A549 (cell line): ENCODE data around the gene ORC4. TPM values are rescaled to one million over a fixed set of nuclear protein-coding genes. Genes with fewer than 3 reads are reported as not detected.
"Not testable (repeated sequence)": the region's sequence is repeated elsewhere in the genome, so short reads cannot be mapped to it uniquely, and the experiment has no call there.

ENCODE experiments used
- ATAC-seq, 2 experiments: fragments of 200-7000 bp in 1 of 2; fragments of >200 bp in 1 of 2; cut with Nextera tagmentation in 1 of 2; cut with Tn5 transposase in 1 of 2; 3 replicates each; pipeline versions ENCODE4 v1.8.0 to v1.9.1; 2018 to 2020; ENCODE audit warnings: mild to moderate bottlenecking in 1 of 2, moderate library complexity in 1 of 2
- CTCF ChIA-PET: fragments of 300-600 bp; sonication (Branson Sonifier 250); formaldehyde crosslinking; extraction: SDS; loops from one replicate; lab custom pipeline; 2021; ENCODE audit warnings: antibody characterized with exemption, inconsistent platforms; lab: Yijun Ruan, JAX
- POLR2A ChIA-PET: fragments of 350-600 bp; formaldehyde crosslinking; extraction: SDS; loops from one replicate; lab custom pipeline; 2021; ENCODE audit warnings: antibody characterized with exemption, inconsistent platforms; lab: Yijun Ruan, JAX
- DNase-seq, 2 experiments: peaks; one replicate each; pipeline versions ENCODE4 v3.0.0 to v3.0.0-alpha.2; 2011 to 2016; ENCODE audit warnings: low read depth in 1 of 2, low spot score in 1 of 2
- FAIRE-seq: peaks from 2 replicates; lab custom pipeline; 2011; peaks lifted over from hg19 to GRCh38; lab: Jason Lieb, UNC
- H3K27ac ChIP-seq, 2 experiments: fragments of >200 bp; sonication (Bioruptor Twin); formaldehyde crosslinking; 3 replicates each; pipeline ENCODE4 v1.5.1; 2016 to 2017
- H3K4me1 ChIP-seq: fragments of >200 bp; sonication (Bioruptor Twin); formaldehyde crosslinking; 3 replicates; pipeline ENCODE4 v1.6.1; 2016
- H3K4me2 ChIP-seq: fragments of >200 bp; sonication (Bioruptor Twin); formaldehyde crosslinking; 3 replicates; pipeline ENCODE4 v1.6.1; 2016
- H3K4me3 ChIP-seq: fragments of >200 bp; sonication (Bioruptor Twin); formaldehyde crosslinking; 3 replicates; pipeline ENCODE4 v1.5.1; 2016
- H3K9me3 ChIP-seq: fragments of >200 bp; sonication (Bioruptor Twin); formaldehyde crosslinking; 3 replicates; pipeline ENCODE4 v1.6.1; 2016
- ATOH8 ChIP-seq: fragments of 250-450 bp; sonication (Bioruptor Pico); IDR thresholded peaks from 2 replicates; pipeline ENCODE4 v1.5.0; 2020; ENCODE audit warnings: low read depth, mild to moderate bottlenecking, moderate library complexity
- CBX8 ChIP-seq: fragments of 200-600 bp; sonication (generic); IDR thresholded peaks from 2 replicates; pipeline ENCODE4 v1.6.1; 2016
- CHD4 ChIP-seq: fragments of 200-600 bp; sonication (generic); IDR thresholded peaks from 2 replicates; pipeline ENCODE4 v1.6.1; 2016; ENCODE audit warnings: antibody characterized with exemption, mild to moderate bottlenecking, borderline replicate concordance
- EHMT2 ChIP-seq: fragments of 200-600 bp; sonication (generic); IDR thresholded peaks from 2 replicates; pipeline ENCODE4 v1.6.1; 2016; ENCODE audit warnings: antibody characterized with exemption, low read depth, mild to moderate bottlenecking, moderate library complexity
- FOSL2 ChIP-seq, 2 experiments: fragments of 450-650 bp in 1 of 2; fragments of >200 bp in 1 of 2; sonication (Bioruptor Twin) in 1 of 2; formaldehyde crosslinking; IDR thresholded peaks; 2 replicates each; pipeline versions ENCODE4 v1.5.0 to v1.6.1; 2016 to 2020; ENCODE audit warnings: mild to moderate bottlenecking in 1 of 2, moderate library complexity in 1 of 2
- HES2 ChIP-seq: fragments of >200 bp; sonication (Bioruptor Twin); formaldehyde crosslinking; IDR thresholded peaks from 2 replicates; pipeline ENCODE4 v1.6.1; 2016
- JUN ChIP-seq, 2 experiments: fragments of >200 bp; sonication (Bioruptor Twin); formaldehyde crosslinking; IDR thresholded peaks; 2 replicates in 1 of 2; 3 replicates in 1 of 2; pipeline ENCODE4 v1.6.1; 2016 to 2017
- MAFK ChIP-seq: fragments of 450-650 bp; IDR thresholded peaks from 2 replicates; pipeline ENCODE4 v1.6.1; 2014; ENCODE audit not compliant: partially characterized antibody
- PBX3 ChIP-seq: IDR thresholded peaks from 2 replicates; pipeline ENCODE4 v1.6.1; 2012
- POLR2A ChIP-seq: IDR thresholded peaks from 2 replicates; pipeline ENCODE4 v1.6.1; 2012; ENCODE audit warnings: mild to moderate bottlenecking, low read length
- POLR2AphosphoS2 ChIP-seq: conservative IDR thresholded peaks from 2 replicates; pipeline ENCODE4 v1.6.1; 2012; ENCODE audit warnings: low read length, improper control_type of control experiment, inconsistent platforms
- REST ChIP-seq: fragments of 200-600 bp; sonication (generic); IDR thresholded peaks from 2 replicates; pipeline ENCODE4 v1.6.1; 2016; ENCODE audit warnings: antibody characterized with exemption, mild to moderate bottlenecking, moderate library complexity
- RFX5 ChIP-seq: fragments of 450-650 bp; IDR thresholded peaks from 2 replicates; pipeline ENCODE4 v1.7.1; 2014; ENCODE audit warnings: antibody characterized with exemption, mild to moderate bottlenecking, moderate library complexity
- SREBF2 ChIP-seq: fragments of 450-650 bp; IDR thresholded peaks from 2 replicates; pipeline ENCODE4 v1.6.1; 2014; ENCODE audit warnings: mild to moderate bottlenecking, moderate library complexity
- USF2 ChIP-seq: fragments of 450-650 bp; IDR thresholded peaks from 2 replicates; pipeline ENCODE4 v1.6.1; 2014; ENCODE audit warnings: antibody characterized with exemption
- ZC3H11A ChIP-seq: fragments of 450-650 bp; IDR thresholded peaks from 2 replicates; pipeline ENCODE4 v1.6.1; 2014; ENCODE audit warnings: antibody characterized with exemption, mild to moderate bottlenecking
- ZFP36 ChIP-seq: fragments of 450-650 bp; IDR thresholded peaks from 2 replicates; pipeline ENCODE4 v1.6.1; 2014; ENCODE audit warnings: borderline replicate concordance; ENCODE audit not compliant: partially characterized antibody
- WGBS: methylation state at CpG from one replicate; pipeline ENCODE4 v1.1.6; 2017; ENCODE audit errors: missing lambda C conversion rate; 5-methylcytosine and 5-hydroxymethylcytosine counted together
- polyA plus RNA-seq, 4 experiments: library from polyadenylated mRNA; depleted of rRNA in 3 of 4; stranded (reverse); fragments of >200 nt; fragmentation: RNase III in 1 of 4; extraction: RNeasy Plus Mini Kit Qiagen cat#74134 plus additional on column Dnase treatment in 1 of 4; gene quantifications; 2 replicates in 3 of 4; 3 replicates in 1 of 4; pipeline ENCODE4 v1.2.3, GENCODE V29; 2011 to 2017

The ORC4 gene
- polyA plus RNA-seq, 2 of the 4 experiments (the other 2 are of a cell fraction) = 38.5 to 99.1 TPM

GRCh38 chr2:147996828-147997227 is 23.7 kb downstream of the ORC4 start:
- no peak for FAIRE-seq
- H3K4me3 ChIP-seq = no peak overlapping the region
- DNase-seq = no peak
- peaks cover 6% of the 10 kb centered on the region; the same call in 1 of the 3 replicates for H3K9me3 ChIP-seq
- H3K27ac ChIP-seq = no peak overlapping the region
- ChIA-PET POLR2A (no interaction called here), CTCF (no interaction called here)
- no peaks in the 10 kb centered on the region for H3K4me1 ChIP-seq
- no peak for ATAC-seq
- H3K4me2 ChIP-seq = no peak overlapping the region
- TF ChIP-seq ZC3H11A (no peak), HES2 (no peak), SREBF2 (no peak), USF2 (no peak), ATOH8 (CRISPR knock-in tag) (no peak), FOSL2 (IDR thresholded peaks at IDR 0.05) (no peak), FOSL2 (CRISPR knock-in tag; IDR thresholded peaks at IDR 0.05) (no peak), PBX3 (no peak), EHMT2 (no peak), CHD4 (no peak), RFX5 (no peak), CBX8 (no peak), POLR2A (no peak), REST (no peak), JUN (IDR thresholded peaks at IDR 0.05) (no peak), POLR2AphosphoS2 (no peak), ZFP36 (no peak)
- TF ChIP-seq, all 56 proteins: peak for 0

- CTCF ChIA-PET = interaction anchor here (1.1 to 1.3 kb wide), 2 partner anchors 25 to 514 kb away, joined by 3 to 5 read pairs; partner anchors contain the start of gene ORC4
- H3K4me2 ChIP-seq, POLR2A ChIA-PET, H3K9me3 ChIP-seq, H3K27ac ChIP-seq, DNase-seq, H3K4me3 ChIP-seq, H3K4me1 ChIP-seq, FAIRE-seq, ATAC-seq: not testable (repeated sequence)
- TF ChIP-seq MAFK = peak; percentile 88
- 96% methylated on average over 7 of the region's 7 CpGs for WGBS
Observed at GRCh38 chr2:147994965-147995364, 25.6 kb downstream of the ORC4 start.
